Kidney glomerular epithelial cell (primary cell): Measurements from ENCODE around the gene ASPA.

Experiments used
- DNase-seq: peaks from one replicate; lab custom pipeline; 2025; lab: John Stamatoyannopoulos, UW

Gene ASPA

DNA sequence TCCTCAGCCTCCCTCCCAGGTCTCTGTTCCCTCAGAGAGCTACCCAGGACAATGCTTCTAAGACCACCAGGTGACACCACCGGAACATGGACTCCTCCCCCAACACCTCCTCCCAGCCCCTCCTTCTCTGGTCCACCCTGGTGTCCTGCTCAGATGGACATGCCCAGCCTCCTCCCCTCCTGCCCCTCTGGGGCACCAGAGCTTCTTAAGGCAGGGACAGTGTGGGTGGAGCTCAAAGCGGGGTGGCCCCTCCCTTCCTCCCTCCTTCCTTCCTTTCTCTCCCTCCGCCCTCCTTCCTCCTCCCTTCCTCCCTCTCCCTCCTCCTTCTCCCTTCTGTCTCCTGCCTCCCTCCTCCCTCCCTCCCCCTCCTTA lies 59.1 kb downstream of the ASPA start:
- DNase-seq = no peak

DNA sequence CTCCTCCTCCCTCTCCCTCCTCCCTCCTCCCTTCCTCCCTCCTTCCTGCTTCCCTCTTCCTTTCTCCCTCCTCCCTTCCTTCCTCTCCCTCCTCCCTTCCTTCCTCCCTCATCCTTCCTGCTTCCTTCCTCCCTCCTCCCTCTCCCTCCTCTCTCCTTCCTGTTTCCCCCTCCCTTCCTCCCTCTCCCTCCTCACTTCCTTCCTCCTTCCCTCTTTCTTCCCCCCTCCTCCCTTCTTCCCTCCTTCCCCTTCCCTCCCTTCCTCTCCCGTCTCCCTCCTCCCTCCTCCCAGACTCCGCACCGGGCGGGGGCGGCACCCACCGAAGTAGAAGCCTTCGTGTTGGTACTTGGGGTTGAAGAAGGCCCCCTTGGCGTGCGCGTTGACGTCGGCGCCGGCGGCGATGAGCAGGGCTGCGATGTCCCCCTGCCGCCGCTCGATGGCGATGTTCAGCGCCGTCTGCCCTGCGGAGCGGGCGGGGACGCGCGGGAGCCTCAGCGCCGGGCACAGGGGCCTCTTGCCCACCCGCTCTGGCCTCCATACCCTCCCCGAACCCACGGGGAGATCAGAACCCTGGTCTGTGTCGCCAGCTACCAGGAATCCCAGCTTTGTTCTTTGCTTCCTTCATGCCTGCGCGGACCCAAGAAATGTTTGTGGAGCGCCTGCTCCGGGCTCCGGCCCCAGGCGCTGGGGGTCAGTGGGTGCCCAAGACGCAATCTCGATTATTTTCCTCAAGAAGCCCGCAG lies 59.6 kb downstream of the ASPA start:
- DNase-seq = no peak

DNA sequence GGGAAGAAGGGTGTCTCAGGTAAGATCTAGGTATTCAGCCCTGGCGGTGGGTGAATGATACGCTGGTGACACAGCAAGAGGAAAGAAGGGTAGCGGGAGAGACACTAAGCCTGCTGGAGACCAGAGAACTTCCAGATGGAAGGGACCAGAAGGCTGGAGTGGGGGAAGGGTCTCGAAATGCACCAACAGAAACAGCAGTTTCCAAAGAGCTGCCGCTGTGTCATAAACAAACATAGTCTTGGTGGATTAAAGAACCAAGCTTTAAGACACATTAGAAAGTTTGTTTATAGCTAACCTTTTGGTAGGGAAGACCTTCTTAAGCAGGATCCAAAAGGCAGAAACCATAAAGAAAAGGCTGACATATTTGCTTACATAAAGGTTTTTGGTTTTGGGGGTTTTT lies 60.9 kb downstream of the ASPA start:
- no peak for DNase-seq

DNA sequence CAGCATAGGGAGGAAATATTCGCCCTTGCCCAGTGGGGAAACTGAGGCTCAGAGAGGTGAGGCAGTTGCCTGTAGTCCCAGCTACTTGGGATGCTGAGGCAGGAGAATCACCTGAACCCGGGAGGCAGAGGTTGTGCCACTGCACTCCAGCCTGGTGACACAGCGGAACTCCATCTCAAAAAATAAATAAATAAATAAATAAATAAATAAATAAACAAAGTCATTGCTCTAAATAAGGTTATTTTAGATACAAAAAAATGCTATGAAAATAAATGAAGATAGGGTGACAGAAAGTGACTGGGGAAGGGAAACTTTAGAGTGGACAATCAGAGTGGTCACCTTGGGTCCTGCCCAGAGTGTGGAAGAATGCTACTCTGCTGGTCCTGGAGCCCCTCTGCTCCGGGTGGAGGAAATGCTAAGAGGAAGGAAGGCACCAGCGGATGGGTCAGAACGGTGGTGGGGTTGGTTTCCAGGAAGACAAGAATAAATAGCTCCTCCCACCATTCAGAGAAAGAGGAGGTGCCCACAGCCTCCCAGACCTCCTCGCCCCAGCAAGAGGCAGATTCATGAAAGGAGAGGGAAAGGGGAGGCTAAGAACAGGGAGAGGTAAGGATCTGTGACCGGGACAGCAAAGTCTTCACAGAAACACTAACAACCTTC lies 64.2 kb downstream of the ASPA start:
- no peak for DNase-seq

DNA sequence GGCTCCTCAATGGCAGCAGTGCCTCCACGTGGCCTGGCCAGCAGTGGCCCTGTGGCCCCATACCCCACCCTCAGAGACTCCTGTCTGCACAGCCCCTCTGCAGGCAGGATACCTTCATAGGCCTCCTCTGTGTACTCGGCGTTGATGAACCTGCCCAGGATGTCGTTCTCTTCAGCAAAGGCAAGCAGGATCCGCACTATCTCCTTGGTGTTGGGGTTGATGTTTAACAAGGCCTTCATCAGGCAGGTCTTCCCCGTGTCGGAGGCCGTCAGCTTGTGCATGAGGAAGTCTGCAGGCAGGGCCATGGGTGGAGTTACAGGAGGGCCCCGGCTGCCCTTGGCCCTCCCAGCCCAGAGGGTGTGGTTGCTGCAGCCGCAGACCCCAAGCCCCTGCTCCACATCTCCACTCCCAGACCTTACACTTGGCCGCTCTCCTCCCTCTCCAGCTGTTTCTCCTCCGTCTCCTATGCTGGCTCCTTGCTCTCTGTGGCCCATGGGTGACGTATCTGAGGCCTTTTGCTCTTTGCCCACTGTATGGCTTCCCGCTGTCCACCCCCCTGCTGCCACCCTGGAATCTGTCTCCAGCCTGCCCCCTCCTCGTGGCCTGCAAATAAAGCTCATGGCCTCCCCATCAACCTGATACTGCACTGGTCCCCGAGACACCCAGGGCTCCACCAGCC lies 66.8 kb downstream of the ASPA start:
- DNase-seq = no peak

DNA sequence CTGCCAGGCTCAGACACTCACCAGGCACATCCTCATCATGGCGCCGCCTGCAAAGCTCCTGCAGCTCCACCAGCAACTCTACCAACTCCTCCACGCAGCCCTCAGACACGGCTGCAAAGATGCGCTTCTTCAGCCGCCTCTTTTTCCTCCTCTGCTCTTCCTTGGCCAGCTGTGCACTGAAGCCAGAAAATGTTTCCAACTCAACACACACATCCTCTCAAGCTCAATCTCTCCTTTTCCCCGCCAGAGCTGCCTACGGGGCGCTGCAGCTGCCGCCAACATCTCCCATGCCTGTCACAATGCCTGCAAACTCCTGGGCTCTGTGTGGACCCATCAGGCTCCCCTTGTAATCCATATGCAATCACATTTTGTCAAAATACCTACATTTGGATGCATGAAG lies 67.7 kb downstream of the ASPA start:
- DNase-seq = no peak

DNA sequence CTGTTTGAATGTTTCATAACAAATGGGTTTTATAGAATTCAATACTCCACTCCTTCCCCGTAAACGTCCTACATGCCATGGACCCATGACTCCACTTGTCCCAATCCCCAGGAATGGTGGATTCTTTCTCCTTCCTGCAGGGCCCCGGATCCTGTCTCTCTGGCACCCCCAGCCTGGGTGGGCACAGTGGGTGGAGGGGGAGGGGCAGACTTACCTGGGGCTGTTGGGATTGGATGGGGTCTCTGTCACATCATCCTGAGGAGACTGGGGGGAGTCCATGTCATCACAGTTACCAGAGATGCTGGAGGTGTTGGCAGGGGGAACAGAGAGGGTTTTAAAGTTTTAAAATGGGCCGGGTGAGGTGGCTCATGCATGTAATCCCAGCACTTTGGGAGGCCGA lies 68.6 kb downstream of the ASPA start:
- DNase-seq = no peak

DNA sequence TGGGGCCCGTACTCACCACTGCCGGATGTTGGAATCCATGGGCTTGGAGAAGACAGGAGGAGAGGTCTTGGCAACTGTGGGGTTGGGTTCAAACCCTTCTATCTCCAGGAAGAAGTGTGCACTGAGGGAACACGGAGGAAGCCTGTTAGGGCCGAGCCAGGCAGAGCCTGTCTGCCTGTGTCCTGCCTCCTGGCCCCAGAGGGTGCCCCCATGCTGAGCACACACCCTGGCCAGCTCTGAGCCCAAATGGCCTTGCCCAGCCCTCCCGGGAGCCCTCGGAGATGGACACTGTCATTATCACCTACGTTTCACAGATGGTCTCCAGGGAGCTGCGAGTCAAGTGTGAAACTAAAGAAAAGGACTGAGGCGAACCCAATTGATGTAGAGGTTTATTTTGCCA lies 69.4 kb downstream of the ASPA start:
- DNase-seq = no peak

DNA sequence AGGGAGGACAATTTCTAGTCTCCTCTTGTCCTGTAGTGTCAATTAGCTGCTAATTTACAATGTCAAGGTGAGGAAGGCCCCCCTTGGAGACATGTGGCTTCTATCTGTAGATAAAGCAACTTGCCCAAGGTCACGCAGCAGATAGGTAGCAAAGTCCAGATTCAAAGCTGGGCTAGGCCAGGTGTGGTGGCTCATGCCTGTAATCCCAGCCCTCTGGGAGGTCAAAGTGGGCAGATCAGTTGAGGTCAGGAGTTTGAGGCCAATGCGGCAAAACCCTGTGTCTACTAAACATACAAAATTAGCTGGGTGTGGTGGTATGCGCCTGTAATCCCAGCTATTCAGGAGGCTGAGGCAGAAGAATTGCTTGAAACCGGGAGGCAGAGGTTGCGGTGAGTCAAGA lies 70.7 kb downstream of the ASPA start:
- DNase-seq = no peak

DNA sequence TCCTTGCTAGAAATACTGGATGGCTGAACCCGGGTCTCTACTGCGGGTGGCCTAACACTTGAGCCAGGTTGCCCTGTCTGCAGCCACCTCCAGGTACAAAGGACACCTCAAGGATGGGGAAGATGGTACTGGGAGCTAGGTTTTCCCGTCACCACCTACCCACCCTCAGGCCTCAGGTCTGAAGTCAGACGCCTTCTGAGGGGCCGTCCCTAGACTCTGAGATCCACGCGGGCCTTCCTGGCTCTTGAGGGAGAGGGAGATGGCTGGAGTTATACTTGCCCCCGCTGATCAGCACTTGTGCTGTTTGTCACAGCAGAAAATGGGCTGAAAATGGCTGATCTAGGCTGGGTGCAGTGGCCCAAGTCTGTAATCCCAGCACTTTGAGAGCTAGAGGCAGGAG lies 71.2 kb downstream of the ASPA start:
- no peak for DNase-seq

DNA sequence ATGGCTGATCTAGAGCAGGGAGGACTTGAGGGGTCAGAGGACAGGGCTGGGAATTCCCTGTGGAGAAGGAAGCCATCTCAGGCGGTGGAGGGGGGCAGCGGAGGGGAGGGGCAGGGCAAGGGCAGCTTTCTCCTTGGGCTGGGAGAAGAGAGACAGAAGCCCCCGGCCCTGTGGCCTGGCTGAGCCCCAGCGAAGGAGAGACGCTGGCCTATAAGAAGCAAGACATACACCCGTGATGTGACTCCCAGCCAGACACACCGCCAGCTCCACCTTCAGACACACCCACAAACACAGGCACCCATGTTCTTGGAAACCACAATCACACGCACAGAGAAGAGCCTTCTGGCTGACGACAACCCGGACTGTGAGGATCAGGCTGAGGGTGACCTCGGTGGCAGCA lies 71.8 kb downstream of the ASPA start:
- no peak for DNase-seq

DNA sequence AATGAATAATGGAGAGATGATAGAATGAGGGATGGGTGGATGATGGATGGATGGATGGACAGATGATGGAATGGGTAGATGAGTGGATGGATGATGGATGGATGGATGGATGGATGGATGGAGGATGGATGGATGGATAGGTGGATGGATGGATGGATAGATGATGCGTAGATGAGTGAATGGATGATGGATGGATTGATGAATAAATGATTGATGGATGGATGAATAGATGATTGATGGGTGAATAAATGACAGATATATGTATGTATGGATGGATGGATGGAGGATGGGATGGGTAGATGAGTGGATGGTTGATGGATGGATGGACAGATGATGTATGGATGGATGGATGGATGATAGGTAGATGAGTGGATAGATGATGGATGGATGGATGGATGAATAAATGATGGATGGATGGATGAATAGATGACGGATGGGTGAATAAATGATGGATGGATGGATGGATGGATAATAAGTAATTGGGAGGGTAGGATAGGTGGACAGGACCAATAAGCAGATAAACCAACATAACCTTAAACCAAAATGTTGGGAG lies 73.9 kb downstream of the ASPA start:
- DNase-seq = no peak

DNA sequence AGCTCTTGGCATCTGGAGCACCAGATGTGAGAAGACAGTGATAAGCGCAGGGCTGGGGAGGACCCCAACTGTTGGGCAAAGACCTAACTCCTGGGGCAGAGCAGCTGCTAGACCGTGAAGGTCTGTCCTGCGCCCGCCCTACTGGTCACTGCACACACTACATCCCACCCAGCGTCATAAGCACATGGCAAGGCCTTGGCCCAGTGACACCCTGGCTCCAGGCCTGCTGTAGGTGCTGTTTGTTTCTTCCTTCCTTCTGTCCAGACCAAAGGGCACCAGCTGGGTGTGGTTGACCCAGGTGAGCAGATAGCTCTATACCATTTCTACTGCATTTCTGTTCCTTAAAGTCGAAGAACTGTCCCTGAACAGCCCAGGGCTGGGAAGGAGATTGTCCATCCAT lies 75.4 kb downstream of the ASPA start:
- DNase-seq = no peak

DNA sequence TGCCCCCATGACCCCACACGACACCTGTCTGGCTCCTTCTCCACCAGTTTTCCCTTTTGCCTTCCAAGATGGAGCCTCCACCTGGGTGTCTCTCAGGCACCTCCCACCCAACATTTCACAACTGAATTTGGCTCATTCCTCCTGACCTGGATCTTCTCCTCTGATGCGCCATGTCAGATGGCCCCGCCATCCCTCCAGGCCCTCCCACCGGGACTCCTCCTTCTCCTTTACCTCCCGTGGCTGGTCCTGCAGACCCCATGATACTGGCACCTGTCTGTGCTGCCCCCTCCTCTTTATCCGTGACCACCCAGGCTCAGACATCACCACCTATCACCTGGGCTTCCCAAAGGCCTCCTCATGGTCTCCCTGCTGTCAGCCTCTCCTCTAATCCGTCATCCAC lies 77.1 kb downstream of the ASPA start:
- no peak for DNase-seq
